SK-N-SH treated with all-trans-retinoic acid at 6 μM for 48 hours (cell line): Measurements from ENCODE around the gene LRMDA.

Experiments
- ATAC-seq: fragments of 200-7000 bp; cut with Tn5 transposase; 3 replicates; pipeline ENCODE4 v1.9.1; 2020; ENCODE audit warnings: mild to moderate bottlenecking, moderate library complexity
- ARNTL ChIP-seq: fragments of 450-650 bp; formaldehyde crosslinking; IDR thresholded peaks from 2 replicates; pipeline ENCODE4 v1.5.0; 2020; ENCODE audit warnings: low read depth, mild to moderate bottlenecking, moderate library complexity, borderline replicate concordance
- CREB5 ChIP-seq: fragments of 250-450 bp; sonication (Bioruptor Pico); IDR thresholded peaks from 2 replicates; pipeline ENCODE4 v1.5.1; 2020; ENCODE audit warnings: low read depth, mild to moderate bottlenecking, moderate library complexity
- CSRNP3 ChIP-seq: fragments of 250-450 bp; sonication (Bioruptor Pico); IDR thresholded peaks from 2 replicates; pipeline ENCODE4 v1.5.1; 2021; ENCODE audit warnings: mild to moderate bottlenecking, moderate library complexity
- GLIS3 ChIP-seq: fragments of 250-450 bp; sonication (Bioruptor Pico); IDR thresholded peaks from 2 replicates; pipeline ENCODE4 v1.5.0; 2020; ENCODE audit warnings: mild to moderate bottlenecking, moderate library complexity
- ISL1 ChIP-seq: fragments of 250-450 bp; sonication (Bioruptor Pico); IDR thresholded peaks from 2 replicates; pipeline ENCODE4 v2.1.2; 2022; ENCODE audit warnings: mild to moderate bottlenecking, moderate library complexity
- OSR1 ChIP-seq: fragments of 250-450 bp; sonication (Bioruptor Pico); IDR thresholded peaks from 2 replicates; pipeline ENCODE4 v1.8.0; 2022; ENCODE audit warnings: moderate library complexity, mild to moderate bottlenecking, inconsistent platforms
- PATZ1 ChIP-seq: fragments of 250-450 bp; sonication (Bioruptor Pico); IDR thresholded peaks from 2 replicates; pipeline ENCODE4 v1.8.0; 2020; ENCODE audit warnings: mild to moderate bottlenecking, moderate library complexity, borderline replicate concordance
- POU6F1 ChIP-seq: fragments of 250-450 bp; sonication (Bioruptor Pico); IDR thresholded peaks from 2 replicates; pipeline ENCODE4 v1.8.0; 2021; ENCODE audit warnings: low read depth, mild to moderate bottlenecking, moderate library complexity, borderline replicate concordance
- PPARA ChIP-seq: fragments of 250-450 bp; sonication (Bioruptor Pico); IDR thresholded peaks from 2 replicates; pipeline ENCODE4 v1.5.0; 2020; ENCODE audit warnings: mild to moderate bottlenecking, borderline replicate concordance
- RARB ChIP-seq: fragments of 250-450 bp; sonication (Bioruptor Pico); IDR thresholded peaks from 2 replicates; pipeline ENCODE4 v1.8.0; 2021; ENCODE audit warnings: mild to moderate bottlenecking, moderate library complexity
- SNAI2 ChIP-seq: fragments of 250-450 bp; sonication (Bioruptor Pico); IDR thresholded peaks from 2 replicates; pipeline ENCODE4 v1.5.0; 2020; ENCODE audit warnings: mild to moderate bottlenecking, moderate library complexity
- TCF4 ChIP-seq: fragments of 250-450 bp; sonication (Bioruptor Pico); IDR thresholded peaks from 2 replicates; pipeline ENCODE4 v1.8.0; 2021; ENCODE audit warnings: mild to moderate bottlenecking, moderate library complexity, borderline replicate concordance
- TSHZ2 ChIP-seq: fragments of 250-450 bp; sonication (Bioruptor Pico); IDR thresholded peaks from 2 replicates; pipeline ENCODE4 v1.5.0; 2020; ENCODE audit warnings: mild to moderate bottlenecking, moderate library complexity
- ZC3H10 ChIP-seq: fragments of 250-450 bp; sonication (Bioruptor Pico); IDR thresholded peaks from 2 replicates; pipeline ENCODE4 v1.5.1; 2021; ENCODE audit warnings: mild to moderate bottlenecking, moderate library complexity
- ZFP3 ChIP-seq: fragments of 250-450 bp; sonication (Bioruptor Pico); IDR thresholded peaks from 2 replicates; pipeline ENCODE4 v1.5.0; 2020; ENCODE audit warnings: mild to moderate bottlenecking, moderate library complexity
- ZNF565 ChIP-seq: fragments of 450-650 bp; formaldehyde crosslinking; conservative IDR thresholded peaks from 2 replicates; pipeline ENCODE4 v1.5.0; 2020; ENCODE audit warnings: low read depth, mild to moderate bottlenecking, moderate library complexity
- ZNF70 ChIP-seq: fragments of 450-650 bp; formaldehyde crosslinking; IDR thresholded peaks from 2 replicates; pipeline ENCODE4 v1.5.0; 2020; ENCODE audit warnings: mild to moderate bottlenecking, moderate library complexity
- ZNF8 ChIP-seq: fragments of 450-650 bp; formaldehyde crosslinking; IDR thresholded peaks from 2 replicates; pipeline ENCODE4 v1.5.0; 2020; ENCODE audit warnings: mild to moderate bottlenecking, moderate library complexity

The LRMDA gene

GRCh38 chr10:75803121-75803520, 371.7 kb downstream of the LRMDA start:
- no peak for ATAC-seq
- TF ChIP-seq SNAI2 (no peak), TSHZ2 (no peak), PATZ1 (CRISPR knock-in tag) (no peak), OSR1 (CRISPR knock-in tag) (no peak), CREB5 (no peak), ZFP3 (CRISPR knock-in tag) (no peak), ISL1 (CRISPR knock-in tag) (no peak)

- TF ChIP-seq ZC3H10 (CRISPR knock-in tag) = no peak
- no peak for TF ChIP-seq GLIS3 (CRISPR knock-in tag)
- TF ChIP-seq ISL1 (CRISPR knock-in tag) = no peak
- TF ChIP-seq ARNTL = no peak
- no peak for TF ChIP-seq ZNF8 (CRISPR knock-in tag)
- TF ChIP-seq SNAI2 = no peak
- TF ChIP-seq ZFP3 (CRISPR knock-in tag) = no peak
- TF ChIP-seq CSRNP3 = no peak
- no peak for TF ChIP-seq PPARA
- no peak for TF ChIP-seq ZNF565 (CRISPR knock-in tag)
- TF ChIP-seq OSR1 (CRISPR knock-in tag) = no peak
- no peak for TF ChIP-seq TCF4 (CRISPR knock-in tag)
- TF ChIP-seq POU6F1 (CRISPR knock-in tag) = no peak
- TF ChIP-seq RARB = no peak
- no peak for TF ChIP-seq TSHZ2
- no peak for TF ChIP-seq CREB5
- TF ChIP-seq ZNF70 = no peak
- no peak for TF ChIP-seq PATZ1 (CRISPR knock-in tag)
- TF ChIP-seq, all 23 proteins: peak for 0
- no peak for ATAC-seq
These were observed 372.6 kb downstream of the LRMDA start for GRCh38 chr10:75803816-75804552.
